Ishikawa (cell line): Measurements from ENCODE around the gene CSH1.

ENCODE experiments used
- CREB1 ChIP-seq: IDR thresholded peaks from 2 replicates; pipeline ENCODE4 v1.6.1; 2012; ENCODE audit warnings: low read depth
- EGR1 ChIP-seq: IDR thresholded peaks from 2 replicates; pipeline ENCODE4 v1.6.1; 2012
- EP300 ChIP-seq: IDR thresholded peaks from 2 replicates; pipeline ENCODE4 v1.6.1; 2012; ENCODE audit warnings: borderline replicate concordance
- TAF1 ChIP-seq: IDR thresholded peaks from 2 replicates; pipeline ENCODE4 v1.6.1; 2012; ENCODE audit warnings: low read depth, mild to moderate bottlenecking
- YY1 ChIP-seq: IDR thresholded peaks from 2 replicates; pipeline ENCODE4 v1.6.1; 2012; ENCODE audit warnings: low read depth

- TF ChIP-seq TAF1 (no peak), CREB1 (no peak), EP300 (no peak), YY1 (no peak), EGR1 (no peak)
Measured at GRCh38 chr17:63859257-63859656, 37.1 kb downstream of the CSH1 start.
